Fibroblast of lung (primary cell): ENCODE measurements around the gene PLSCR4. TPM values are rescaled to one million over a fixed set of nuclear protein-coding genes. Genes with fewer than 3 reads are reported as not detected.

ENCODE experiments used
- DNase-seq, 2 donors: peaks; one replicate each; pipeline versions ENCODE4 v3.0.0 to v3.0.0-alpha.2; 2010; ENCODE audit warnings: low read depth in 2 of 2
- H2AFZ ChIP-seq: 2 replicates; pipeline ENCODE4 v1.5.1; 2012; ENCODE audit warnings: low read length, control low read depth, inconsistent platforms
- H3K27ac ChIP-seq: 2 replicates; pipeline ENCODE4 v1.5.1; 2011; ENCODE audit warnings: low read length, control low read depth; ENCODE audit not compliant: insufficient read depth
- H3K27me3 ChIP-seq: 2 replicates; pipeline ENCODE4 v1.5.1; 2011; ENCODE audit warnings: mild to moderate bottlenecking, low read length; ENCODE audit not compliant: control insufficient read depth, insufficient read depth
- H3K36me3 ChIP-seq: 2 replicates; pipeline ENCODE4 v1.5.1; 2011; ENCODE audit warnings: low read length; ENCODE audit not compliant: control insufficient read depth, insufficient read depth
- H3K4me1 ChIP-seq: 2 replicates; pipeline ENCODE4 v1.5.1; 2011; ENCODE audit warnings: low read length; ENCODE audit not compliant: control insufficient read depth, insufficient read depth; ENCODE audit errors: extremely low read depth
- H3K4me2 ChIP-seq: 2 replicates; pipeline ENCODE4 v1.5.1; 2011; ENCODE audit warnings: low read length, control low read depth; ENCODE audit not compliant: insufficient read depth; ENCODE audit errors: extremely low read depth
- H3K4me3 ChIP-seq, 4 experiments: fragments of 200-600 bp in 1 of 4; sonication (generic) in 1 of 4; replicated peaks in 1 of 4; 2 replicates each; pipeline ENCODE4 v1.5.1; 2011 to 2016; ENCODE audit warnings: low read length in 4 of 4, low read depth in 3 of 4, mild to moderate bottlenecking in 3 of 4, control low read depth in 2 of 4, inconsistent platforms in 1 of 4, mixed read lengths in 1 of 4; ENCODE audit not compliant: insufficient read depth in 1 of 4; ENCODE audit errors: control extremely low read depth in 1 of 4
- H3K79me2 ChIP-seq: 2 replicates; pipeline ENCODE4 v1.5.1; 2012; ENCODE audit warnings: mild to moderate bottlenecking, low read length, inconsistent platforms; ENCODE audit not compliant: control insufficient read depth, insufficient read depth
- H3K9ac ChIP-seq: 2 replicates; pipeline ENCODE4 v1.5.1; 2011; ENCODE audit warnings: mild to moderate bottlenecking, low read length, control low read depth; ENCODE audit not compliant: insufficient read depth
- H3K9me3 ChIP-seq: 2 replicates; pipeline ENCODE4 v1.5.1; 2012; ENCODE audit warnings: low read depth, low read length; ENCODE audit not compliant: control insufficient read depth, insufficient read depth
- H4K20me1 ChIP-seq: 2 replicates; pipeline ENCODE4 v1.5.1; 2011; ENCODE audit warnings: low read length; ENCODE audit not compliant: control insufficient read depth, insufficient read depth; ENCODE audit errors: extremely low read depth
- CTCF ChIP-seq, 2 donors: IDR thresholded peaks in 1 of 2; conservative IDR thresholded peaks in 1 of 2; 1 replicate in 1 of 2; 2 replicates in 1 of 2; pipeline ENCODE4 v1.5.1; 2011 to 2012; ENCODE audit warnings: low read length in 2 of 2, control low read depth in 1 of 2, inconsistent platforms in 1 of 2, low read depth in 1 of 2, mild to moderate bottlenecking in 1 of 2
- EZH2 ChIP-seq: IDR thresholded peaks from 2 replicates; pipeline ENCODE4 v1.5.1; 2012; ENCODE audit warnings: low read length, control low read depth, mild to moderate bottlenecking; ENCODE audit errors: missing control alignments
- polyA plus RNA-seq, 2 donors: library from polyadenylated mRNA; depleted of rRNA in 1 of 2; stranded (reverse) in 1 of 2; unstranded in 1 of 2; fragments of >200 nt; gene quantifications; 2 replicates each; pipeline ENCODE4 v1.2.1, GENCODE V29; 2011 to 2012; ENCODE audit warnings: missing spikeins in 1 of 2
- total RNA-seq: library from RNA; depleted of rRNA; stranded (reverse); fragments of >200 nt; gene quantifications from 2 replicates; pipeline ENCODE4 v1.2.1, GENCODE V29; 2014

The PLSCR4 gene
- total and polyA plus RNA-seq, 2 donors (not counting 1 experiment from before 2014, with no cell fraction given) = 36.7 to 57.6 TPM

GRCh38 chr3:146268535-146269219, 17.8 kb upstream of the PLSCR4 start:
- Histone ChIP-seq H3K36me3 (no peaks in the 10 kb centered on the region), H2AFZ (no peak overlapping the region), H4K20me1 (no peaks in the 10 kb centered on the region), H3K9me3 (no peaks in the 10 kb centered on the region), H3K4me3 (no peak overlapping the region), H3K4me2 (no peak overlapping the region), H3K9ac (no peak overlapping the region), H3K27ac (no peak overlapping the region), H3K79me2 (no peaks in the 10 kb centered on the region), H3K27me3 (no peaks in the 10 kb centered on the region), H3K4me1 (no peaks in the 10 kb centered on the region)
- DNase-seq = no peak
- no peak for TF ChIP-seq EZH2

GRCh38 chr3:146265720-146266119, 14.8 kb upstream of the PLSCR4 start:
- Histone ChIP-seq H4K20me1 (no peaks in the 10 kb centered on the region), H3K9ac (no peak overlapping the region), H3K79me2 (no peaks in the 10 kb centered on the region), H3K4me1 (no peaks in the 10 kb centered on the region), H3K27ac (no peak overlapping the region), H3K36me3 (no peaks in the 10 kb centered on the region), H3K27me3 (no peaks in the 10 kb centered on the region), H3K9me3 (no peaks in the 10 kb centered on the region), H2AFZ (no peak overlapping the region), H3K4me2 (no peak overlapping the region), H3K4me3 (no peak overlapping the region)
- DNase-seq = no peak
- TF ChIP-seq CTCF (conservative IDR thresholded peaks at IDR 0.05 in 1 of 2, IDR thresholded peaks at IDR 0.05 in 1 of 2; ENCODE audit: low read depth in 1 of 2, low read length in 2 of 2) (no peak), EZH2 (no peak)

GRCh38 chr3:146262371-146263110, 11.6 kb upstream of the PLSCR4 start:
- TF ChIP-seq CTCF (conservative IDR thresholded peaks at IDR 0.05 in 1 of 2, IDR thresholded peaks at IDR 0.05 in 1 of 2; ENCODE audit: low read depth in 1 of 2, low read length in 2 of 2) = no peak
- no peak for TF ChIP-seq EZH2
- no peaks in the 10 kb centered on the region for H3K27me3 ChIP-seq
- peak in 1 of 2 donors; percentile 22 for DNase-seq
- no peaks in the 10 kb centered on the region for H3K4me1 ChIP-seq
- no peak overlapping the region for H3K9ac ChIP-seq
- no peak overlapping the region for H3K27ac ChIP-seq
- H3K4me3 ChIP-seq = no peak overlapping the region
- no peaks in the 10 kb centered on the region for H3K9me3 ChIP-seq
- H2AFZ ChIP-seq = no peak overlapping the region
- H3K36me3 ChIP-seq = no peaks in the 10 kb centered on the region
- H4K20me1 ChIP-seq = no peaks in the 10 kb centered on the region
- H3K79me2 ChIP-seq = no peaks in the 10 kb centered on the region
- H3K4me2 ChIP-seq = no peak overlapping the region
